Measurements from ENCODE around the gene TTLL1.
A peak's percentile ranks its signal among the peaks of the same experiment; 100 is the strongest.

Gene TTLL1

DNA sequence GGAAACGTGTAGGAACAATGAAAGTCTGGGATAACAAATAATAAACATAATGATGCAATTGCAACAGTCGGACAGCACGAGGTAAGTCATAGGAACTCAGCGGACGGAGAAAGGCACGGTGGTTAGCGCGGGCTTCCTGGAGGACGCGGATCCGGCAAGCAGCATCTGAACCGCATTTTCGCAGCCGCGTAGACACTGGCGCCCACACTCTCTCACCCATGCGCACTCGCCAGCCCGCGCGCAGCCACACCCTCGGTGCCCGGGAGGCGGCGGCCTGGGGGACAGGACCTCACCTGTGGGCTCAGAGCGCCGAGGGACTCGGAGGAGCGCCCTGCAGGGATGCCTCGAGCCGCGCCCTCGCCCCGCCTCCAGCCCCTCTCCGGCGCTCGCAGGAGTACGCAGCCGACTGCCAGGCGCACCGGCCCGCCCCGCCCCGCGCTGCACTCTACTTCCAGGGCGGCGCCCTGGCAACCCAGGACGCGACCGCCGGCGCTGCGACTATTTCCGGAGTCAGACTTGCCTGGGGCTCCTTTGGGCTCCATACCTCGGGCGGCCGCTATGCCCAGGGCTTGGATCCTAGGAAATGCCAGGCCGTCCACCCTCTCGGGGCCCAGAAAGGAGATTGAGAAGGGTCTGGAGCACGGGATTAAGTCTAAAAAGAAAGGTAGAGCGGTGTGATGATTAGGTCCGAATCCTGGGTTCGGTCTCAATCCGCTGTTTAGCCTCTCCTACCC is at the start of gene TTLL1:
TTLL1 (minus strand) TSS at position 408 of the 734 bp plus-strand sequence. CDS start 13,805 bp downstream, outside the sequence.
- peak; percentile 88 for DNase-seq

DNA sequence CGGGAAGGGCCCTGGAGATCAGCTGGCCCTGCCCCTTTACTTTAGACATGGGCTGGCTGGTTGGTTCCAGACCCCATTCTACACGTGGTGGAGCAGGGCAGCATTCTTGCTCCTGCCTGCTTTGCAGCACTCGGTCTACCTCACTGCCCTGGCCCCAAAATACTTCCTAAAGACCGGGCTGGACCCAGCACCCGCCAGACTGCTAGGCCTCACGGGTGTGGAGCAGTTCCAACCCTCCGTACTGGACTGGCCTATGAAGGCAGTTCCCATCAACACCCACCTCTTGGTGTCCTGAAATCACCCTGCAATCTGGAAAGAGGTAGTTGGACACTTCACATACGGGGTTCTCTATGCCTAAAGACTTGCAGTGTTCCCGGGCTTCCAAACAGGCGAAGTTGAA is 47.6 kb upstream of the TTLL1 start:
- DNase-seq = no peak

DNA sequence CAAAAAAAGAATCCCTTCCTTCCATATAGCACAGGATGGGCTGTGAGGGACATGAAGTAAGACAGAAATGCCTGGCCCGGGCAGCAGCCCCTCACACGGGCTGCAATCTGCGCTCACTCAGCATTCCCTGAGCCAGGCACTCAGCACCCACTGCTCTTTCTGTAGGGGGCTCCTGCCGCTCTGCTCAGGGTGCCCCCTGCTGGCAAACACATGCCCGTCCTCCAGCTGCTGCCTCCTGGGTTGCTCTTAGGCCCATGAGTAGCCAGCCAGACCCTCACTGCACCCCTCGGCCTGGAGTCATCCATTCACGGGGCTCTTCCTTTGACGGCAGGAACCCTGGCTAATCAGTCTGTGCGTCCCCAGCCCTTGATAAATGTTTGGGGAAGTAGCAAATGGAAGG is 47.1 kb upstream of the TTLL1 start:
- DNase-seq = peak; percentile 47

DNA sequence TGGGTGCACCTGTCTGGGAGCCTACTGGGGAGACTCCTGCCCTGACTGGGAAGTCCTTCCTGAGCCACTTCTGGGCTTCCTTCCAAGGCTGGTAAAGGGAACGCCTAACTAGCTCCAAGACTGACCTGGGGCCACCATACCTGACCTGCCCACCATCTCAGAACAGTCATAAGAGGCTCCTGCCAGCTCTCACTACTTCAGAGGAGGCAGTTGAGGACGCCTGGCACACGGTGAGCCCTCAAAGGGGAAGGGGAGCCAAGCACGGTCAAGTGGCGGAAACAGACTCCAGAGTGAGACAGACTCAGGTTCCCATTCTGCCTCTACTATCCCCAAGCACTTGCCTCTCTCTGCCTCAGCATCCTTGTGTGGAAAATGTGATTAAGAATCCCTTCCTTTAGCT is 46.4 kb upstream of the TTLL1 start:
- no peak for DNase-seq

- DNase-seq = no peak
These were observed 45.4 kb upstream of the TTLL1 start for GRCh38 chr22:43134553-43134952.

- DNase-seq = no peak
These were observed 44.2 kb upstream of the TTLL1 start for GRCh38 chr22:43133401-43133800.

DNA sequence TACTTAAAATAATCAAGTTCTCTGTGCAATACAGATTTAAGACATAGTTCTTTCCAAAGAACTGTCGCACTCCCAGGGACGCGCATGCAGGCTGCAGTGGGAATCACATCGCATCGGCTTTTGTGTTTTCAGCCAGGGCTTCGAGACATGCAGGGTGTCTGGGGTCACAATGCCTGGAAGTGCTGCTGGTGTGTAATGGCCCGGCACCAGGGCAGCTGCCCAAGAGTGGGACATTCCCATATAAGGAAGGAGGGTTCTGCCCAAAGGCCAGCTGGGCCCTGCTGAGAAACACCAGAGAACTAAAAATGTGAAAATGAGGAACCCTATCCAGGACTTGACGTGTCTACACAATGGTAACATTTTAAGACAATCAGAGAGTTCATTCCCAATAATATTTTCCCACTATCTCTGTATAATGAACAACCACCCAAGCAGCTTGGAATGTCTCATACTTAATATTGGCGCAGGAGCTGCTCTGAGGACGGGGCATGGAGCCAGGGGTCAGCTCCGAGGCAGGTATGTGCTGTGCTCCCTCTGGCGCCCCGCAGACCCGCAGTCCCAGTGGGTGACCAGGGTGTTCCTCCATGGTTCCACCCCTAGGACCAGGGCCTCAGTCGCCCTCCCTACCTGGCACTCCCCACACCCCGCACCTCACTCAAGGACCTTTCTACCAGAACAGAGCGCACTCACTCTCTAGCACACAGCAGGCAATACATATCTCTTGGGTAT is 42.7 kb upstream of the TTLL1 start:
- no peak for DNase-seq

- no peak for DNase-seq
These were observed 40.5 kb upstream of the TTLL1 start for GRCh38 chr22:43129426-43130425.

DNA sequence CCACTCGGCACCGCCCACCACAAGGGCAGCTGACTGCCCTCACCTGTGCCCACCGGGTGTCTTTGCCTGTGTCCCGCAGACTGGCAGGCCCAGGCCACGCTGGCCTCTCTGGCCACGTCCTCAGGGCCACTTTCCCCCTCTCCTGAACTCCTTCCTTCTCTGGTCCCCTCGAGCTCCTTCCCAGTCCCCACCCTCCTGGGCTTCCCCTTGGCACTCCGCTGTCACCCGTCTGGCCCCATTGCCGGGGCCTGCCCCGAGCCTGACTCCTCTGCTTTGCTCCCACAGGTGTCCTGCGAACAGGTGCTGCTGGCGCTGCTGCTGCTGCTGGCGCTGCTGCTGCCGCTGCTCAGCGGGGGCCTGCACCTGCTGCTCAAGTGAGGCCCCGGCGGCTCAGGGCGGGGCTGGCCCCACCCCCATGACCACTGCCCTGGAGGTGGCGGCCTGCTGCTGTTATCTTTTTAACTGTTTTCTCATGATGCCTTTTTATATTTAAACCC is 39.8 kb upstream of the TTLL1 start:
- no peak for DNase-seq

DNA sequence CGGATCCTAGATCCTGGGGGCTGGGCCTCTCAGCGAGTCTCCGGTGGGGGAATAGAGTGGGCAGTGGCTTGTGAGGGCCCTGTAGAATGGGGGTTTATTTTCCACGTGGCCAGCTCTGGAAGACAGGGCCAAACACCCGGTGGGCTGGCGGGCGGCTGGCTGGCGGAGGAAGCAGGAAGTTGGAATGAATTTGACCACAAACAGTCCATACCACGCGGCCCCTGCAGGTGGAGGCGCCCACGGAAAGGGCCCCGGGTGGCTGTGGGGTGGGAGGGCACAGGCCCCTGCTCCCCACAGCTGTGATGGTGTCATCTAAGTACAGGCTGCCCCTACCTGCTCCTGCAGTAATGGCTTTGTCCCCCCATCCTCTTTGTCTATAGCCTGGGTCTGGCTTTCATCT is 38.9 kb upstream of the TTLL1 start:
- DNase-seq = no peak

GRCh38 chr22:43127166-43127908 is 38.1 kb upstream of the TTLL1 start:
- DNase-seq = no peak

DNA sequence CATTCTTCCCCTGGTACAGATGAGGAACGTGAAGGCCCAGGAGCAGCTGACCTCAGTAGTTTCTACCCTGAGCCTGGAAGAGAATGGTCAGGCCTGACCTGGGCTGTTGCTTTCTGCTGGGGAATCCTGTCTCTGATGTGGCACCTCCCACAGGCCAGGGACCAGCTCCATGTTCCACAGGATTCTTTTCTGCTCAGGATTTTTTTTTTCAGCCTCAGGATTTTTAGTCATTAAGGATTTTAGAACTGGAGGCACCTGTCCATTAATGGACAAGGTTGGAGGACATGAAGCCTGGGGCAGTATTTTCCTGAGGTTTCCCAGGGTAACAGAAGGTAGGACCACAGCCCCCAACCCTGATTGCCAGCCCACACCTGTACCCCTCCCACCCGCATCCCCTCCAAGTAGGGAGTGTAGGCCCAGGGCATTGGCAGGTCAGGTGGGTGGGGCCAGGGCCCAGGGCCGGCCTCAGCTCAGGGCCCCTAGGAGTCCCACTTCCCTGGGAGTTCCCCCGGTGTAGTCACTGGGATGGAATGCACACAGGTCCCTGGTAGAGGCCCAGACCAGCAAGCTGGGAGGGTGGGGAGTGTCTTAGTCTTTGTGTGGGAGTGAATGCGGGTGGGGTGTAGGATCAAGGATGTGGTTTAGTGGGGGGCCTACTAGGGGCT is 37.4 kb upstream of the TTLL1 start:
- no peak for DNase-seq

GRCh38 chr22:43118953-43119458 is 29.8 kb upstream of the TTLL1 start:
- no peak for DNase-seq

DNA sequence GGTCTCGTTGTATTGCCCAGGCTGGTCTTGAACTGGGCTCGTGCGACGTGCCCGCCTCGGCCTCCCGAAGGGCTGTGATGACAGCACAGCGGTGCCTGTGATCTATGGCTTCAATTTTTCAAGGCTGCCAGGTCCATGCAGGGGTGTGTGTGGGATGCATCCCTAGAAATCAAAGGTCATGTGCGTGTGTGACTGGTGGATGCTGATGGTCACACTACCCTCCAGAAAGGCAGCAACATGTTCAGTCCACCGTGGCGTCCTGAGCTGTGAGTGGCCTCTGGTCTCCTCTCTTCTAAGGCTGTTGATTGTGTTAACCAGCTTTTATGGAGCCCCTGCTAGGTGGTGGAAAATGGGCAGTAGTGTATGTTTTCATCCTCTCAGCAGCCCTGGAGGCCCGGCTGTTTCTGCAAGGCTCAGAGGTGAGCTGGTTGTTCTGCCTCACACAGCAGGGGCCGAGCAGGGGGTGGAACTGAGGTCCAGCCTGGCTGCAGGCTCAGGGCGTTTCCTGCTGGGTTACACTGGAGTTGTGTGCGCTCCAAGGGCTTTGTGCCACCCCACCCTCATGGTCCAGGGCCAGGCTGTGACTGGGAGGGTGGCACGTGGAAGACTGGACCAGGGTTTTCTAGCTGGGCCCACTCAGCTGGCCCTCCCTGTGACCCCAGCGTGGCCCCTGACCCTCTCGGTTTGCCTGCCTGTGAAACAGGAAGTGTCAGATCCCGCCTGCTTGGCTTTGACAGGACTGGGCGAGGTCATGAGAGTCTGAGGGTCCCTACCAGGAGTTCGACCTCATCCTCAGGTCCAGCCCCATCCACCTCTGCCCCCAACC is 29.0 kb upstream of the TTLL1 start:
- no peak for DNase-seq

GRCh38 chr22:43116932-43117331 is 27.7 kb upstream of the TTLL1 start:
- DNase-seq = no peak

- DNase-seq = no peak
These were observed 25.8 kb upstream of the TTLL1 start for GRCh38 chr22:43114958-43115357.

DNA sequence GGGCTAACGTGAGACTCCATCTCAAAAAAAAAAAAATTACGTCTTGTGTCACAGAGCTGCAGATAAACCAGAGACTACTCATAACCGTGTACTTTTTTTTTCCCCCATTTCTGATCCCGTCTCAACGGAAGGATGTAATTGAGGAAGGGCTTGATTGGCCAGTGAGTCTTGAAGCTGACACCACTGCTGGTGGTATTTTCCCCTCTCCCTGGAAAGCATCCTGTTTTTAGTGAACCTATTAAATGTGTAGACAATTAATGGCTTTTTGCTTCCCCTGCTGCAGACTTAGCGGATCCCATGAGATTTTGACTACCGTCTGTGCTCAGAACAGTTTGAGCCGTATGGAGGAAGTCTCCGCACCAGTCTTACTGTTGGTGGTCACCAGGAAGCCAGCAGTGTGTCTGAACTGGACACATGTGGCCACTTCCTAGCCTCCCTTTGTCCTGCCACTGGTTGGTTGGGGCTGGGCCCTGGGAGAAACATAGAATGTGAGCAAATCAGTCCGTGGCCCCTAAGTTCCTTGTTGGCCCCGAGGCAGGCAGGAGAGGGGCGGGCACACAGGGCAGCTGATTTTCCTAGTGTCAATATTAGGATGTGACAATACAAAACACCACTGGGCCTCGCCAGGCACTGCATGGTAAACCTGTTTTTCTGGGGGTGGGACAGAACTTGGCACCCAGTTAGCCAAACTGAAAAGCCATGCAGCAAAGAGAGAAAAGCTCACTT is 24.5 kb upstream of the TTLL1 start:
- no peak for DNase-seq

- DNase-seq = peak; percentile 58
These were observed 21.9 kb upstream of the TTLL1 start for GRCh38 chr22:43110927-43111623.

GRCh38 chr22:43110444-43110926 is 21.3 kb upstream of the TTLL1 start, which contains the start of gene BIK:
BIK (plus strand) TSS chr22:43110750; CDS start chr22:43124023, 13,273 bp downstream.
- peak; percentile 52 for DNase-seq
